LNCAP (cell line): ENCODE measurements around the gene NTN4.

ENCODE experiments used
- CTCF ChIP-seq: fragments of 450-650 bp; IDR thresholded peaks from 2 replicates; pipeline ENCODE4 v1.5.1; 2017; ENCODE audit warnings: mild to moderate bottlenecking

The NTN4 gene

GRCh38 chr12:95804291-95804690, 13.7 kb upstream of the NTN4 start:
- no peak for TF ChIP-seq CTCF

GRCh38 chr12:95803817-95804216, 13.3 kb upstream of the NTN4 start:
- no peak for TF ChIP-seq CTCF

- no peak for TF ChIP-seq CTCF
Observed at GRCh38 chr12:95802482-95803270, 12.1 kb upstream of the NTN4 start.

GRCh38 chr12:95796982-95797289, 6.4 kb upstream of the NTN4 start:
- TF ChIP-seq CTCF = no peak

- TF ChIP-seq CTCF = no peak
Observed at GRCh38 chr12:95796225-95796981, 5.8 kb upstream of the NTN4 start.

- no peak for TF ChIP-seq CTCF
Observed at GRCh38 chr12:95790917-95791849, 619 bp upstream of the NTN4 start.

GRCh38 chr12:95789126-95790032, 1.2 kb downstream of the NTN4 start:
- no peak for TF ChIP-seq CTCF
